Colonic mucosa (tissue), 4 donors: Measurements from ENCODE around the gene OGFR. TPM values are rescaled to one million over a fixed set of nuclear protein-coding genes. Genes with fewer than 3 reads are reported as not detected.

ENCODE experiments used
- DNase-seq: peaks from one replicate; pipeline ENCODE4 v3.0.0-alpha.2; 2020
- H3K27ac ChIP-seq: fragments of 200-600 bp; one replicate; pipeline ENCODE4 v1.8.0; 2021
- H3K27me3 ChIP-seq: fragments of 200-600 bp; one replicate; pipeline ENCODE4 v1.8.0; 2021
- H3K36me3 ChIP-seq: fragments of 200-600 bp; one replicate; pipeline ENCODE4 v1.8.0; 2021
- H3K4me1 ChIP-seq: fragments of 200-600 bp; one replicate; pipeline ENCODE4 v1.8.0; 2021; ENCODE audit warnings: mild to moderate bottlenecking
- H3K4me3 ChIP-seq: fragments of 200-600 bp; one replicate; pipeline ENCODE4 v1.8.0; 2021
- H3K9ac ChIP-seq, 2 donors: one replicate each; pipeline ENCODE4 v1.7.0; 2013; ENCODE audit warnings: control low read depth in 2 of 2, low read depth in 2 of 2, low read length in 2 of 2
- H3K9me3 ChIP-seq: fragments of 200-600 bp; one replicate; pipeline ENCODE4 v1.8.0; 2021
- intact Hi-C: fragments of 100-400 bp; cut with DNase I; formaldehyde crosslinking; loops from one replicate; pipeline ENCODE4 v1.14.1; 2022
- total RNA-seq, 2 donors: library from RNA; stranded (reverse); fragmentation: NEBNext Ultra II Directional in 1 of 2; extraction: Animal tissue kit (Norgen Biotek cat#: 25700) in 1 of 2; gene quantifications; one replicate each; pipeline ENCODE4 v1.2.1, GENCODE V29; 2021
- TF ChIP-seq, protein P1 (sequence below): fragments of 200-600 bp; IDR thresholded peaks from one replicate; pipeline ENCODE4 v1.8.0; 2022; ENCODE audit warnings: antibody characterized with exemption, mild to moderate bottlenecking
- donor health status: healthy.
- donor health status: DM: no; HTN: no; CAD: no.
- donor health status: DM: no; HTN: no; CAD: no.

The OGFR gene
- total RNA-seq, 2 donors from 2014 or later = 36.3 to 36.8 TPM

GRCh38 chr20:62812181-62812906 lies 7.7 kb downstream of the OGFR start:
- Histone ChIP-seq H3K4me3 (no peak overlapping the region), H3K27ac (no peak overlapping the region), H3K9ac (no peak overlapping the region), H3K36me3 (peaks cover 36% of the 10 kb centered on the region), H3K27me3 (peaks cover 26% of the 10 kb centered on the region), H3K4me1 (peaks cover 9% of the 10 kb centered on the region), H3K9me3 (no peaks in the 10 kb centered on the region)
- DNase-seq = no peak
- TF ChIP-seq, protein P1, sequence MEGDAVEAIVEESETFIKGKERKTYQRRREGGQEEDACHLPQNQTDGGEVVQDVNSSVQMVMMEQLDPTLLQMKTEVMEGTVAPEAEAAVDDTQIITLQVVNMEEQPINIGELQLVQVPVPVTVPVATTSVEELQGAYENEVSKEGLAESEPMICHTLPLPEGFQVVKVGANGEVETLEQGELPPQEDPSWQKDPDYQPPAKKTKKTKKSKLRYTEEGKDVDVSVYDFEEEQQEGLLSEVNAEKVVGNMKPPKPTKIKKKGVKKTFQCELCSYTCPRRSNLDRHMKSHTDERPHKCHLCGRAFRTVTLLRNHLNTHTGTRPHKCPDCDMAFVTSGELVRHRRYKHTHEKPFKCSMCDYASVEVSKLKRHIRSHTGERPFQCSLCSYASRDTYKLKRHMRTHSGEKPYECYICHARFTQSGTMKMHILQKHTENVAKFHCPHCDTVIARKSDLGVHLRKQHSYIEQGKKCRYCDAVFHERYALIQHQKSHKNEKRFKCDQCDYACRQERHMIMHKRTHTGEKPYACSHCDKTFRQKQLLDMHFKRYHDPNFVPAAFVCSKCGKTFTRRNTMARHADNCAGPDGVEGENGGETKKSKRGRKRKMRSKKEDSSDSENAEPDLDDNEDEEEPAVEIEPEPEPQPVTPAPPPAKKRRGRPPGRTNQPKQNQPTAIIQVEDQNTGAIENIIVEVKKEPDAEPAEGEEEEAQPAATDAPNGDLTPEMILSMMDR = no peak
- intact Hi-C loops = no loop called here

DNA sequence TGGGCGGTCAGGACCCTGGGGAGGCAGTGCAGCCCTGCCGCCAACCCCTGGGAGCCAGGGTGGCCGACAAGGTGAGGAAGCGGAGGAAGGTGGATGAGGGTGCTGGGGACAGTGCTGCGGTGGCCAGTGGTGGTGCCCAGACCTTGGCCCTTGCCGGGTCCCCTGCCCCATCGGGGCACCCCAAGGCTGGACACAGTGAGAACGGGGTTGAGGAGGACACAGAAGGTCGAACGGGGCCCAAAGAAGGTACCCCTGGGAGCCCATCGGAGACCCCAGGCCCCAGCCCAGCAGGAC lies 8.2 kb downstream of the OGFR start:
- peaks cover 31% of the 10 kb centered on the region for H3K27me3 ChIP-seq
- H3K9me3 ChIP-seq = no peaks in the 10 kb centered on the region
- peaks cover 9% of the 10 kb centered on the region for H3K4me1 ChIP-seq
- TF ChIP-seq, protein P1 = no peak
- peaks cover 36% of the 10 kb centered on the region for H3K36me3 ChIP-seq
- H3K4me3 ChIP-seq = no peak overlapping the region
- H3K9ac ChIP-seq = no peak overlapping the region
- no peak for DNase-seq
- no peak overlapping the region for H3K27ac ChIP-seq
- intact Hi-C loops = no loop called here

DNA sequence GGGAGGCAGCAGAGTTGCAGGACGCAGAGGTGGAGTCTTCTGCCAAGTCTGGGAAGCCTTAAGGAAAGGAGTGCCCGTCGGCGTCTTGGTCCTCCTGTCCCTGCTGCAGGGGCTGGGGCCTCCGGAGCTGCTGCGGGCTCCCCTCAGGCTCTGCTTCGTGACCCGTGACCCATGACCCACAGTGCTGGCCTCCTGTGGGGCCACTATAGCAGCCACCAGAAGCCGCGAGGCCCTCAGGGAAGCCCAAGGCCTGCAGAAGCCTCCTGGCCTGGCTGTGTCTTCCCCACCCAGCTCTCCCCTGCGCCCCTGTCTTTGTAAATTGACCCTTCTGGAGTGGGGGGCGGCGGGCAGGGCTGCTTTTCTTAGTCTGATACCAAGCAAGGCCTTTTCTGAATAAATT lies 9.0 kb downstream of the OGFR start:
- Histone ChIP-seq H3K27ac (no peak overlapping the region), H3K4me3 (no peak overlapping the region), H3K27me3 (peaks cover 38% of the 10 kb centered on the region), H3K4me1 (peaks cover 9% of the 10 kb centered on the region), H3K36me3 (peaks cover 34% of the 10 kb centered on the region), H3K9ac (no peak overlapping the region), H3K9me3 (no peaks in the 10 kb centered on the region)
- intact Hi-C loops = no loop called here
- TF ChIP-seq, protein P1 = no peak
- DNase-seq = no peak

GRCh38 chr20:62814060-62814708 lies 9.5 kb downstream of the OGFR start:
- H3K27me3 ChIP-seq = peaks cover 44% of the 10 kb centered on the region
- H3K4me1 ChIP-seq = peaks cover 9% of the 10 kb centered on the region
- H3K4me3 ChIP-seq = no peak overlapping the region
- no peak for DNase-seq
- H3K27ac ChIP-seq = no peak overlapping the region
- intact Hi-C loops = no loop called here
- TF ChIP-seq, protein P1 = no peak
- H3K9me3 ChIP-seq = no peaks in the 10 kb centered on the region
- no peak overlapping the region for H3K9ac ChIP-seq
- peaks cover 28% of the 10 kb centered on the region for H3K36me3 ChIP-seq

DNA sequence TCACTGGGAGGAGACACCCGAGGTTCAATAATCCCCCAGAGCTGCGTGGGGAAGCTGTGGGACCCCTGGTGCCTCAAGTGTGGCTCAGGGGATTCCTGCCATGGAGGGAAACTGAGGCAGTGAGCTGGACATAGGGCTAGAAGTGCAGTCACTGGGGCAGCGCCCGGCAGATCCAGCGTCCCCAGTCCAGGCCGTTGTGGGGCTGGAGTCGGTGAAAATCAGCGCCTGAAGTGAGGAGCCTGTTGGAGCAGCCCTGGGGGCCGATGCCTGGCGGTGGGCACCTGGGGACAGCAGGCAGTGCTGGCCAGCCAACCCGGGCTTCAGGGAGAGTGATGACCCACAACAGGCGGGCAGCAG lies 10.1 kb downstream of the OGFR start:
- no peak overlapping the region for H3K9ac ChIP-seq
- intact Hi-C loops = no loop called here

More for the DNA sequence above, 10.1 kb downstream of the OGFR start:
- Histone ChIP-seq H3K27ac (no peak overlapping the region), H3K36me3 (peaks cover 26% of the 10 kb centered on the region), H3K27me3 (peaks cover 47% of the 10 kb centered on the region), H3K4me1 (peaks cover 9% of the 10 kb centered on the region), H3K4me3 (no peak overlapping the region), H3K9me3 (no peaks in the 10 kb centered on the region)
- TF ChIP-seq, protein P1 = no peak
- no peak for DNase-seq
